C4-2B (cell line): ENCODE measurements around the gene BMF.

Source experiments
- CTCF ChIP-seq: fragments of 450-650 bp; conservative IDR thresholded peaks from 2 replicates; pipeline ENCODE4 v1.5.1; 2017; ENCODE audit warnings: mild to moderate bottlenecking
- ZFX ChIP-seq: fragments of 450-650 bp; IDR thresholded peaks from 2 replicates; pipeline ENCODE4 v1.6.1; 2017

GRCh38 chr15:40080104-40080503, 28.6 kb downstream of the BMF start:
- TF ChIP-seq CTCF (no peak), ZFX (no peak)
